GM19324 (cell line): ENCODE measurements around the gene ZNF862.
"Not testable (repeated sequence)": the region's sequence is repeated elsewhere in the genome, so short reads cannot be mapped to it uniquely, and the experiment has no call there.

Experiments
- ATAC-seq: cut with Tn5 transposase; IDR thresholded peaks from one replicate; pipeline ENCODE4 v1.9.1; 2021; ENCODE audit warnings: mild to moderate bottlenecking, moderate library complexity; ENCODE audit not compliant: unreplicated experiment, low FRiP score

Gene ZNF862

DNA sequence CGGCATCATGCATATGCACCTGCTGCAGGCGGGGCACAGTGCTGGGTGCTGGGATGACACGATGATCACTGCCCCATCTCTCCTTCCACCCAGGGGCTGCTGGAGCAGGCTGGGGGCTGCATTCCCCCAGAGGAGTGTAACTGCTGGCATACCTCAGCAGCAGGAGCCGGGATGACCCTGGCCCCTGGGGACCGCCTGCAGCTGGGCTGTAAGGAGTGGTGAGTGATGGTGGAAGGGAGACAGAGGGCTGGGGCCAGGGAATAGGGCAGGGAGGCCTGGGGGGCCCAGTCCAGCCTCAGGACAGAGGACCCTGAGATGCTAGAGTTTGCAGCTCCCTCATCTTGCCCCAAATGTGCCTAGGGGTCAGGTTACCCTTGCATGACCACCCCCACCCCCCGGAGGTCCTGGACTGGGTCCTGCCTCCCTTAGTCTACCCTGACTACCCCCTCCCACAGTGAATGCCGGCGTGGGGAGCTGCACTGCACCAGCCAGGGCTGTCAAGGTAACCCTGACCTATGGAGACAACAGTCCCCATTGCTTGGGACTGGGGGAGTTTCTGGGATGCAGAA is 14.5 kb upstream of the ZNF862 start:
- no peak for ATAC-seq

DNA sequence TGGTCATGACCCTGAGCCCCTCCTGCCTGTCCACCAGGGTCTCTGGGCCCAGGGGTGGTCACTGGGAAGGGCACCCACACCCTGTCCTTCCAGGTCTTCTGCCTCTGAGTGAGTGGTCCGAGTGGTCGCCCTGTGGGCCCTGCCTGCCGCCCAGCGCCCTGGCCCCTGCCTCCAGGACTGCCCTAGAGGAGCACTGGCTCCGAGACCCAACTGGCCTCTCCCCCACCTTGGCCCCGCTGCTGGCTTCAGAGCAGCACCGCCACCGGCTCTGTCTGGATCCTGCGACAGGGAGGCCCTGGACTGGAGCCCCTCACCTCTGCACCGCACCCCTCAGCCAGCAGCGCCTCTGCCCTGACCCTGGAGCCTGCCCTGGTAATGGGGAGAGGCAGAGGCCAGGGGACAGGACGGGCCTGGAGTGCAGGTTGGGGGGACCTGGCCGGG is 13.9 kb upstream of the ZNF862 start:
- no peak for ATAC-seq

DNA sequence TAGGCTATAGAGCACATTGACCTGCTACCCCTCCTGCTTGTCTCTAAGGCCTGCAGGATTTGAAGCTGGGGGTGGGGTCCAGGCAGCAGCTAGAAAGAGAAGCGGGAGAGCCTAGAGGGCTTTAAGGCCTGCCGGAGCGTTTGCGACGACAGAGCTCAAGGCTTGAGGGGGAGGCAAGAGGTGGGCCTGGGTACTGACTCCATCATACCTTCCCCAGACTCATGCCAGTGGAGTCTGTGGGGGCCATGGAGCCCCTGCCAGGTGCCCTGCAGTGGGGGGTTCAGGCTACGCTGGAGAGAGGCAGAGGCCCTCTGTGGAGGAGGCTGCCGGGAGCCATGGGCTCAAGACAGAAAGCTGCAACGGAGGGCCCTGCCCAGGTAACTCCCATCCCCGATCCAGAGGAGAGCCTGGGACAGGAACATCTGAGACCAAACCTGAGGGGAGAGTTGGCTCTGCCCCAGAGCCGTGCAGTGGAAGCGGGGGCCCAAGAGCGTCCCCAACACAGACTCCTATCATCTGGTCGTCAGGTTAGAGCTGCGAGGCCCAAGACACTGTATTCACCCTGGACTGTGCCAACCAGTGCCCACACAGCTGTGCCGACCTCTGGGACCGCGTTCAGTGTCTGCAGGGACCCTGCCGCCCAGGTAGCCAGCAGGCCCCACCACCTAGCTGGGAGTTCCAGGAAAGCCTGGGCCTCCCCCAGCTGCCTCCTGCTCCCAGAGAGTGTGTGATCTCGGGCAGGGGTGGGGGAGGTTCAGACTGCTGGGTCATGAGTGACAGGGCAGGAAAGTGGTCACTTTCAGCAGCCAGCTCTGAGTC is 13.2 kb upstream of the ZNF862 start:
- no peak for ATAC-seq

DNA sequence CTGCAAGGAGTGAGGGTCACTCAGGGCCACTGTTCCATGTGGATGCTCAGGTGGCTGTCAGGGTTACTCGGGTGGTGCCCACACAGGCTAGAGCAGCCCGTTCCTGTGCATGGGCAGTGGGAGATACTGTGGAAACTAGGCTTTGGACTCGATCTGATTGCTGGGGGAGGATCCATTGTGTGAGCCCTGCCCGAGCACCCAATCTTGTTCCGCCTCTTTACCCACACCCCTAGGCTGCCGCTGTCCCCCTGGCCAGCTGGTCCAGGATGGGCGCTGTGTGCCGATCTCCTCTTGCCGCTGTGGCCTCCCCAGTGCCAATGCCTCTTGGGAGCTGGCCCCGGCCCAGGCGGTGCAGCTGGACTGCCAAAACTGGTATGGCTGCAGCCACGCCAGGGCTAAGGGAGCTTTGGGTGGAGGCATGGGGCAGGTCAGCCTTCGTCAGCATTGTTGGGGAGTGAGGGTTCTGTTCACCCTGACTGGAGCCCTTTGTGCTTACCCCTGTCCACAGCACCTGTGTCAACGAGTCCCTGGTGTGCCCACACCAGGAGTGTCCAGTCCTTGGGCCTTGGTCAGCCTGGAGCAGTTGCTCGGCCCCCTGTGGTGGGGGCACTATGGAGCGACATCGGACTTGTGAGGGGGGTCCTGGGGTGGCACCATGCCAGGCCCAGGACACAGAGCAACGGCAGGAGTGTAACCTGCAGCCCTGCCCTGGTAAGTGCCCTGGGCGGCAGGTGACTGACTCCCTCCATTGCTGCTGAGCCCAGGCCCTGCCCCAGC is 12.4 kb upstream of the ZNF862 start:
- ATAC-seq, result no peak

DNA sequence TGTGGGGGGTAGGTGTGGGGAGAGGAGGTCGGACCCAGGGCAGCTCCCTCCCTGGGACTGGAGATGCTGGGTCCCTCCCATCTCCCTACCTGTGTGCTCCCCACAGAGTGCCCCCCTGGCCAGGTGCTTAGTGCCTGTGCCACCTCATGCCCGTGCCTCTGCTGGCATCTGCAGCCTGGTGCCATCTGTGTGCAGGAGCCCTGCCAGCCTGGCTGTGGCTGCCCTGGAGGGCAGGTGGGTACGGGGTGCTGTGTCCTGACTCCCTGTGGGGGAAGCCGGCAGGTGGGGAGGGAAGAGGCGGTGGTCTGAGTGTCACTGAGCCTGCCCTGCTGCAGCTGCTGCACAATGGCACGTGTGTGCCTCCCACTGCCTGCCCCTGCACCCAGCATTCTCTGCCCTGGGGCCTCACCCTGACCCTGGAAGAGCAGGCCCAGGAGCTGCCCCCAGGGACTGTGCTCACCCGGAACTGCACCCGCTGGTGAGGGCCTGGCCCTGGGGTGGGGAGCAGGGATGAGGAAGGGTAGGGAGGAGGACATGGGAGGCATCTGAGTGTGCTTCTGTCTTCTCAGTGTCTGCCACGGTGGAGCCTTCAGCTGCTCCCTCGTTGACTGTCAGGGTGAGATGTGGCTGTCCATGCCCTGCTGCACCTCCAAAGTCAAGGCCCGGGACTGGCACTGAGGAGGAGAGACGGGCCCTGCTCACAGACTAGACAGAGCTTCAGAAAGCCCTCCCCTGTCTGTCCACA is 11.7 kb upstream of the ZNF862 start:
- no peak for ATAC-seq

DNA sequence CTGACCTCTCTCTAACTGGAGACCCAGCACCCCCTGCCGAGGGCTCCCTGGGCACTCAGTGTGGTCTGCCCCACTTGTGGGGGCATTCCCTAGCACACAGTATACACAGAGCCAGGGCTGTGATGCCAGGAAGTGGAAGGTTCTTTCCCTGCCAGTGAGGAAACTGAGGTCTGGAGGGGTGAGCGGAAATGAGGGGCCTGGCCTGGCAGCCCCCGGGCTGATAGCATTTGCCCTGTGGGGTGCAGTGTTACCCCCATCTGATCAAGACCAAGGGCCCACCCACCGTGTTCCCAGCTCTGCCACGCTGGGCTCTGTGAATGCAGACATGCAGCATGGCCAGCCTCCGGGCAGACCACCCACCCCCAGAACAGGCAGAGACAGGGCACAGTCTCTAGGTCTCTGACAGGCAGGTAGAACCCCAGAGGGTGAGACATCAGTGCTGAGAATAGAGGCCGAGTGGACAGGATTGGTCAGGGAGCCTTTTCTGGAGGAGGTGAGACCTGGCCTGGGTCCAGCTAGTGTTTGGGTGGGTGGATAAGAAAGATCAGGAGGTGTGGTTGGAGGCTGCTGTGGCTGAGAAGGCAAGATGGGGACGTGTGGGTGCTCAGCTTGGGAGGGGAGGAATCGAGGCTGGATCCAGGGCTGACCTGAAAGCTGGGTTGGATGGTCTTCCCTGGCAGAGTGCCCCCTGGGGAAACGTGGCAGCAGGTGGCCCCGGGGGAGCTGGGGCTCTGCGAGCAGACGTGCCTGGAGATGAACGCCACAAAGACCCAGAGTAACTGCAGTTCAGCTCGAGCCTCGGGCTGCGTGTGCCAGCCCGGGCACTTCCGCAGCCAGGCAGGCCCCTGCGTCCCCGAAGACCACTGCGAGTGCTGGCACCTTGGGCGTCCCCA is 10.8 kb upstream of the ZNF862 start:
- ATAC-seq, result no peak

DNA sequence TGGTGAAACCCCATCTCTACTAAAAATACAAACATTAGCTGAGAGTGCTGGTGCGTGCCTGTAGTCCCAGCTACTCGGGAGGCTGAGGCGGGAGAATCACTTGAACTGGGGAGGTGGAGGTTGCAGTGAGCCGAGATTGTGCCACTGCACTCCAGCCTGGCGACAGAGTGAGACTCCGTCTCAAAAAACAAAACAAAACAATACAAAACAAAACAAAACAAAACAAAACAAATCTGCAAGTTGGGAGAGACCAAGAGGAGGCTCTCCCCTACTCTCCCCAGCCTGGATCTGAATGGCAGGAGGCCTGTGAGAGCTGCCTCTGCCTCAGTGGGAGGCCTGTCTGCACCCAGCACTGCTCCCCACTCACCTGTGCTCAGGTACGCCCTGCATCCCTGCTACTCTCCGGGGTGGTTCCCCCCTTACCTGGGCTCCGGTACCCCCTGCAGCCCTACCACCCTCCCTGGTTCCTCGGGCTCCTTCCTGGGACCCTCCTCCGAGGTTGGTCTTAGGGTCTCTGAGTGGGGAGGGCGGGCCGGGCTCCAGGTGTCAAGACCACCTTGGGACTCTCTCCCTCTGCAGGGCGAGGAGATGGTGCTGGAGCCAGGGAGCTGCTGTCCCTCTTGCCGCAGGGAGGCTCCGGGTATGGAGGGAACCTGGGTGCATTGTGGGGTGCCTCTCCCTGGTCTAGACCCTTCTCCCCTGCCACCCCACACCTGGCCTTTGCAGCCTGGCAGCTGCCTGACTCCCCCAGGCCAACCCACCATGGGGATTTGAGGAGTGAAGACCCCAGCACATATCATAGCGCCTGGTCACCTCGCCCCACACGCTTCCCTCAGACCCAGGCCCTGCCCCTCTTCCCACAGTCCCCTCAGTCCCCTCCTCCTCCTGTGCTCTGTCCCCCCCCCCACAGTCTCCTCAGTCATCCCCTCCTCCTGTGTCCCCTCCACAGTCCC is 9.5 kb upstream of the ZNF862 start:
- no peak for ATAC-seq

DNA sequence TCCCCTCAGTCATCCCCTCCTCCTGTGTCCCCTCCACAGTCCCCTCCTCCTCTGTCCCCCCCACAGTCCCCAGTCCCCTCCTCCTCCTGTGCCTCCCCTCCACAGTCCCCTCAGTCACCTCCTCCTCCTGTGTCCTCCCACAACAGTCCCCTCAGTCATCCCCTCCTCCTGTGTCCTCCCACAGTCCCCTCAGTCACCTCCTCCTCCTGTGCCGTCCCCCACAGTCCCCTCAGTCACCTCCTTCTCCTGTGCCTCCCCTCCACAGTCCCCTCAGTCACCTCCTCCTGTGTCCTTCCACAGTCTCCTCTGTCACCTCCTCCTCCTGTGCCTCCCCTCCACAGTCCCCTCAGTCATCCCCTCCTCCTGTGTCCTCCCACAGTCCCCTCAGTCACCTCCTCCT is 7.6 kb upstream of the ZNF862 start:
- not testable (repeated sequence) for ATAC-seq

DNA sequence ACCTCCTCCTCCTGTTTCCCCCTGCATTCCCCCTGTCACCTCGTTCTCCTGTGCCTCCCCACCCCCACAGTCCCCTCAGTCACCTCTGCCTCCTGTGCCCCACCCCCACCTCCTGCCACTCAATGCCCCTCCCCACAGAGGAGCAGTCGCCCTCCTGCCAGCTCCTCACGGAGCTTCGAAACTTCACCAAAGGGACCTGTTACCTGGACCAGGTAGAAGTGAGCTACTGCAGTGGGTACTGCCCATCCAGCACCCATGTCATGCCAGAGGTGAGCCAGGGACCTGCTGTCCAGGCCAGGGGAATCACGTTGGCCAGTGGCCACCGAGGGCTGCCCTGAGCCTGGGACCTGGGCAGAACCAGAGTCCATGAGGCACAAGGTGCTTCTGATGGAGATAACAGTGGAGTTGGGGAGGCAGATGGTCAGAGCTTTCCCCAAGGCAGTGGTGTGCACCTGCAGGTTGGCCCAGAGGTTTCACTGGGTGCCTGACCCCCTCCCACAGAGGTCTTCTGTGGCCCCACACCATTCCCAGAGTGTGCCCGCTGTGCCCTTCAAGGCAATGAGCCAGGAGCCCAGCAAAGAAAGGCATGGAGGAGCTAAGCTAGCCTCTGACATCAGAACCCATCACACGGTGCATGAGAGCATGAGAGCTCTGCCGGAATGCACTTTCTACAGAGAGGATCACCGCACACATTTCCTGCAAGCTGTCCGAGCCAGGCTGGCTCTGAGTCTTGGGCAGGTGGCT is 7.0 kb upstream of the ZNF862 start:
- ATAC-seq, result no peak

DNA sequence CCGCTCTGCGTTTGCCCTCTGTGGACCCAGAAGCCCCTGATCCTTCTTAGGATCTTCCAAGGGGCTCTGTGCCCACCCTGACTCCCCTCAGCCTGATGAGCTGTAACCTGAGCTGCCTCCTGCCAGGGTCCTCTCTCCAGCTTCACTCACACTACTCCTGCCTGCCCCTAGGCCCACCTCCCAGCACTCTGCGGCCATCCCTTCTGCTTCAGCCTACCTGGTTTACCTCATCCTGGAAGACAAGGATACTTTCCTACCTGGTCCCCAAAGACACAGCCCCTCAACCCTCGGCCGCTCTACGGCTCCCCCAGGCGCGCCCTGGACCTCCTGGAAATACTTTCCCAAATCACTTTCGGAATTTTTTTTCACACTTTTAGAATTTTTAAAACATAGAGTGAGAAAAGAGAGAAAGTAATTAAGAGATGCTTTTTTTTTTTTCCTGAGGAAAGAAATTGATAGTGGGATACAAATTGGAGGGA is 6.4 kb upstream of the ZNF862 start:
- no peak for ATAC-seq

DNA sequence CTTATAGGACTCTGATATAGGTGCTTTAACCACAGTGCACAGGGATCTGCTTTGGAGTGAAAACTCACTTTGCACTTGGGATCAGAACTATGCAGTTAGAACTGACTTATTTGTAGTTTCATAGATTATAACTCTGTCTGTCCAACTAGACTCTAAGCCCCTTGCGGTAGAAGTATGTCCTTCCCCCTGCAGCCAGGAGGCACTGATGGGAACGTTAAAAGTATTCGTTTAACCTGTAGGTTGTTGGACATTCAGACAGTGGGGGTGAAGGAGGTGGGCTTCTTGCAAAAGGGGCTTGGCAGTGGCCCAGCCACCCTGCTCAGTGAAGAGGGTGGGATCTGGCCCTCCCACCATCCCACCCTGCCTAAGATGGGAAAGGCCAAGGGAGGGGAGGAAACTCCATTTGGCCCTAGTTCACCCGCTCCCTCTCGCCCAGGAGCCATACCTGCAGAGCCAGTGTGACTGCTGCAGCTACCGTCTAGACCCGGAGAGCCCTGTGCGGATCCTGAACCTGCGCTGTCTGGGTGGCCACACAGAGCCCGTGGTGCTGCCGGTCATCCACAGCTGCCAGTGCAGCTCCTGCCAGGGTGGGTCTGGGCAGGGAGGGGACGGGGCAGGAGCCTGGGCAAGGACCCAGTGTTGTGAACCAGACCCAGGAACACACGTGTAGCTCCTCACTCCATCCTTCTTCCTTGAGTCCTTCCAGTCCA is 5.7 kb upstream of the ZNF862 start:
- no peak for ATAC-seq

DNA sequence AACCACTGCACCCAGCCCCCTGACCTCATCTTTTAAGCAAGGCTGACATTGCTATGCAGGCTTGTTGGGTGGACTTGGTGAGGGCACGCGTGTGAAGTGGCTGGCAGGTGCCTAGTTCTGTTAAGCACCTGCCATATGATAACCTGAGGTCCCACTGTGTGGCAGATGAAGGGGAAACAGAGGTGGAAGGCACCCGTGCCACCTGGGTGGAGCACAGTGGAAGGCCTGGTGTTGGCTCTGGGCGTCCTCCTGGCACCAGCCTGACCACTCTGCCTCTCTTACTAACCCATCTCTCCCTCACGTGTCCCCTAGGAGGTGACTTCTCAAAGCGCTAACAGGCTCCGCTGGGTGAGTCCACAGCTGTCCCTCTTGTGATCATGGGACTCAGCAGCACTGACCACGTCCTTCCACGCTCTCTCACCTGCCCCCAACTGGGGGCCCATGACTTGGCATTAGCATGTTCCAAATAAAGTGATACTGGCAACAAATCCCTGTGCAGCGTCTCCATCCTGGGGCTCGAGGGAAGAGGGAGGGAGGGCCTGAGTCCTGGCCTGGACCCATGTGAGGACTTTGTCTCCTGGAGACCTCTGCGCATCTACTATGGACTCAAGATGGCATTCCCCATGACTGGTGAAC is 4.6 kb upstream of the ZNF862 start:
- no peak for ATAC-seq

DNA sequence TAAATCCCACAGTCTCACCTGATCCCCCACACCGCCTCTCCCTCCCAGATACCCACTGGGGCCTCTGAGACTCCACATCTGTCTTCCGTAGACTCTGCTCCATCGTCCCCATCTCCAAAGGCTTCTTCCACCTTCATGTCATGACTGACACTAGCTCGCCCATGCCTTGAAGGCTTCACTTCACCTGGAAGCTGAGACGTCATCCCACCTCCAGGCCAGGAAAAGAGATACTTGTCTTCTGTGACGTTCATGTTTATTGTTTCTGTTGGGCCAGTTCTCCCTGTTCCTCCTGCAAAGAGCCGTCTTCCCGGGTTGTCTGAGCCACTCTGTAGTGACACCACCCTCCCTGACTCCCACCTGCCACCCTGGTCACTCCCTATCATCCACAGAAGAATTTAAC is 3.6 kb upstream of the ZNF862 start:
- no peak for ATAC-seq

DNA sequence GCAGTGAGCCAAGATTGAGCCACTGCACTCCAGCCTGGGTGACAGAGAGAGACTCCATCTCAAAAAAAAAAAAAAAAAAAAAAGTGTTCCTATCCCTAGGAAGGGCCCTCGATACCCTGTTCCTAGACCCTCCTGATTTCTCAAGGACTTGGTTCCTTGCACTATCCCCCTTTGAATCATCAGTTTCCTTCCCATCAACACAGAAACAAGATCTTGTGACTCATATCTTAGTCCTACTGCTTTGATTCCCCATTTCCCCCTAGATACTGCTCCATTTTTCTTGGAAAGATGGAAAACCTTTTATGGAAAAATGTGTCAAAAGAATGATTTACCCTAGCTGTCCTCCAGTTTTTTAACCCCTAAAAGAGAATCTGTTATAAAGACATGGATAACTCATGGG is 1.7 kb upstream of the ZNF862 start:
- no peak for ATAC-seq

DNA sequence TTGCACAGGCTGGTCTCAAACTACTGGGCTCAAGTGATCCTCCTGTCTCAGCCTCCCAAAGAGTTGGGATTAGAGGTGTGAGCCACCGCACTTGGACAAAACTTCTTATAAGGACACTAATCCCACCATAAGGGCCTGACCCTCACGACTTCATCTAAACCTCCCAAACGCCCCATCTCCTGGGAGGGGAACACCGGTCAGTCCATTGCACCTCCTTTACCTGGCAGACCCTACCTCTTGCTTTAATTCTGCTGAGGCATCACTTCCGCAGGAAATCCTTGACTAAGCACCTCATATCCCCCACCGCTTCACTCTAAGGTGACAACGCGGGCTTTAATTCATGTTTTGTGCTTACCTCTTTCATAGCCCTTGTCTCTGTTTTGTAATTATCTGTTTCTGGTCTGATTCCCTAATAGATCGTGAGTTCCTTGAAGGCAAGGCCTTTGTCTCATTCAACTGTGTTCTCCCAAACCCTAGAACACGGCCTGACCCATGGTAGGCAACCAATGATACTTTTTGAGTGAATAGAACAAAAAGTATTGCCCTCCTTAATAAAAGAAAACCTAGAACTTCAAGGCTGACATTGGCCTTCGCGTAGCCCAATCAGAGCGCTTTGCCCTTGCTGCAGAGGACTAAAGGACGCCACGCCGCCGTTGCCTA is 481 bp upstream of the ZNF862 start:
- ATAC-seq, result no peak

DNA sequence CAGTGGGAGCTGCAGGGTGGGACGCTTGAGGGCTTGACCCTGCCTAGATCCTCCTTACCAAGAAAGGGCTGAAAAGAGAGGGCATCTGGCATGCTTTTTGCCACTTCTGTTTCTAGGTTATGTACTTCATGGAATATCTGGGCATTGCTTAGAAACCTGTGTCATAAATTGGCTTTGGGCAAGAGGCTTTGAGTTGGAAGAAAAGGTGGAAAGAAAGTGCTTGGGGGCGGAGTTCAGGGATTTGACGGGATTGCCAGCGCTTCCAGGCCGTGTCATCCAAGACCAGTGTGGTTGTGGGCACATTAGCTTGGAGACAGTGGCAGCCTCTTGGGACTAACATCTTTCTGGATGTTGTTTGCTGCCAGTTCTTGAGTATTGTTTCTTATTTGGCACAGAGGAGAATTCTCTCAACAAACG is 825 bp downstream of the ZNF862 start:
- no peak for ATAC-seq
